Aorta (tissue), 5 donors: ENCODE measurements around the gene EPN3. TPM values are rescaled to one million over a fixed set of nuclear protein-coding genes. Genes with fewer than 3 reads are reported as not detected.

Experiments
- ATAC-seq: fragments of 200-7000 bp; cut with Tn5 transposase; one replicate; pipeline ENCODE4 v1.9.1; 2022; ENCODE audit warnings: moderate library complexity; ENCODE audit not compliant: low FRiP score
- DNase-seq, 2 donors: peaks; one replicate each; pipeline ENCODE4 v3.0.0-alpha.2; 2020
- H3K27ac ChIP-seq, 2 donors: one replicate each; pipeline ENCODE4 v1.5.1; 2013; ENCODE audit warnings: low read length in 2 of 2, mild to moderate bottlenecking in 2 of 2, moderate library complexity in 2 of 2, control low read depth in 1 of 2, inconsistent platforms in 1 of 2, low read depth in 1 of 2
- H3K27me3 ChIP-seq, 2 donors: one replicate each; pipeline ENCODE4 v1.6.1; 2013; ENCODE audit warnings: control low read depth in 1 of 2, low read length in 1 of 2, mild to moderate bottlenecking in 1 of 2, moderate library complexity in 1 of 2; ENCODE audit not compliant: insufficient read depth in 2 of 2, control insufficient read depth in 1 of 2
- H3K36me3 ChIP-seq, 2 donors: one replicate each; pipeline ENCODE4 v1.6.1; 2013; ENCODE audit warnings: control low read depth in 1 of 2, low read length in 1 of 2, mild to moderate bottlenecking in 1 of 2; ENCODE audit not compliant: insufficient read depth in 2 of 2, control insufficient read depth in 1 of 2
- H3K4me1 ChIP-seq, 2 donors: one replicate each; pipeline ENCODE4 v1.6.1; 2013; ENCODE audit warnings: low read length in 2 of 2, control low read depth in 1 of 2, mild to moderate bottlenecking in 1 of 2, moderate library complexity in 1 of 2; ENCODE audit not compliant: insufficient read depth in 2 of 2, control insufficient read depth in 1 of 2
- H3K4me3 ChIP-seq, 2 donors: one replicate each; pipeline ENCODE4 v1.5.1; 2013; ENCODE audit warnings: low read length in 2 of 2, control low read depth in 1 of 2, mild to moderate bottlenecking in 1 of 2
- H3K9me3 ChIP-seq: one replicate; pipeline ENCODE4 v1.6.1; 2013; ENCODE audit warnings: mild to moderate bottlenecking, low read length; ENCODE audit not compliant: control insufficient read depth
- WGBS, 2 donors: extraction: QIAGEN DNeasy Blood & Tissue Kit; methylation state at CpG; one replicate each; pipeline ENCODE4 v1.1.7; 2013; 5-methylcytosine and 5-hydroxymethylcytosine counted together
- intact Hi-C, 2 donors: fragments of 100-400 bp; cut with DNase I; formaldehyde crosslinking; loops; one replicate each; pipeline versions ENCODE4 v1.14.2 to v1.15.0; 2022
- polyA plus RNA-seq, 2 donors: library from polyadenylated mRNA; stranded (reverse); fragments of 200-250 nt; gene quantifications; one replicate each; pipeline ENCODE4 v1.2.3, GENCODE V29; 2013
- total RNA-seq, 2 donors: library from RNA; stranded (reverse); fragmentation: NEBNext Ultra II Directional; extraction: Animal tissue kit (Norgen Biotek cat#: 25700); gene quantifications; one replicate each; pipeline ENCODE4 v1.2.1, GENCODE V29; 2021
- donor health status: healthy with polysubstance abuse.
- donor health status: Bipolar disorder and iron deficiency.
- donor health status: DM: no; HTN: no; CAD: no.
- donor health status: DM: no; HTN: no; CAD: no.
- donor health status: DM: yes; HTN: yes; CAD: no.

Gene EPN3
- total and polyA plus RNA-seq, 4 donors, result 1.5 to 1.9 TPM; not detected in 2

- no peak overlapping the region for H3K4me3 ChIP-seq
- no peak overlapping the region for H3K27ac ChIP-seq
- 17 to 24% methylated on average over 10 of the region's 10 CpGs for WGBS, 2 donors
- DNase-seq, result no peak
- no peak for ATAC-seq
- no peaks in the 10 kb centered on the region for H3K27me3 ChIP-seq
- H3K9me3 ChIP-seq, result no peaks in the 10 kb centered on the region
- no peaks in the 10 kb centered on the region for H3K4me1 ChIP-seq
- intact Hi-C loops, result no loop called here
- no peaks in the 10 kb centered on the region for H3K36me3 ChIP-seq
Observed at GRCh38 chr17:50589095-50589705, 56.7 kb downstream of the EPN3 start.

- no peak for DNase-seq
- Histone ChIP-seq H3K27me3 (no peaks in the 10 kb centered on the region), H3K36me3 (no peaks in the 10 kb centered on the region), H3K27ac (no peak overlapping the region), H3K4me3 (no peak overlapping the region), H3K4me1 (no peaks in the 10 kb centered on the region), H3K9me3 (no peaks in the 10 kb centered on the region)
- ATAC-seq, result no peak
- intact Hi-C loops, result no loop called here
- 75 to 81% methylated on average over 24 of the region's 24 CpGs for WGBS, 2 donors
Observed at GRCh38 chr17:50590946-50591737, 58.6 kb downstream of the EPN3 start.

- ATAC-seq (no peak), DNase-seq (no peak)
- intact Hi-C loops, result no loop called here
- Histone ChIP-seq H3K27ac (no peak overlapping the region), H3K4me1 (no peaks in the 10 kb centered on the region), H3K27me3 (no peaks in the 10 kb centered on the region), H3K4me3 (no peak overlapping the region), H3K9me3 (no peaks in the 10 kb centered on the region), H3K36me3 (no peaks in the 10 kb centered on the region)
- WGBS, 2 donors, result 41 to 43% methylated on average over 10 of the region's 10 CpGs
Observed at GRCh38 chr17:50593321-50593720, 60.8 kb downstream of the EPN3 start.

Other genes starting within 250 kb of the EPN3 start
- gene XYLT2, start 186.6 kb upstream of the EPN3 start, total RNA-seq, result 10 to 100 TPM; 16.4 to 22.2 TPM
- gene XYLT2, start 186.6 kb upstream of the EPN3 start, polyA plus RNA-seq, result 10 to 100 TPM in 1 of 2 donors, 1 to 10 TPM in 1; 4.0 to 19.3 TPM
- gene MRPL27, start 159.6 kb upstream of the EPN3 start, total RNA-seq, result 10 to 100 TPM; 34.8 TPM
- gene MRPL27, start 159.6 kb upstream of the EPN3 start, polyA plus RNA-seq, result 100 to 1,000 TPM in 1 of 2 donors, 10 to 100 TPM in 1; 90.9 to 103 TPM
- gene EME1, start 159.5 kb upstream of the EPN3 start, total RNA-seq, result 1 to 10 TPM in 1 of 2 donors, not detected in 1; 2.0 TPM
- under 1 TPM in 1 of 2 donors, not detected in 1; 0.49 TPM for gene EME1, start 159.5 kb upstream of the EPN3 start, polyA plus RNA-seq
- gene LRRC59, start 135.2 kb upstream of the EPN3 start, total RNA-seq, result 10 to 100 TPM; 46.7 to 77.6 TPM
- gene LRRC59, start 135.2 kb upstream of the EPN3 start, polyA plus RNA-seq, result 10 to 100 TPM; 33.1 to 44.1 TPM
- 10 to 100 TPM; 17.8 to 35.8 TPM for gene ACSF2, start 106.5 kb upstream of the EPN3 start, total RNA-seq
- gene ACSF2, start 106.5 kb upstream of the EPN3 start, polyA plus RNA-seq, result 10 to 100 TPM; 29.2 to 35.1 TPM
- under 1 TPM in 1 of 2 donors, not detected in 1; 0.57 TPM for gene CHAD, start 63.9 kb upstream of the EPN3 start, total RNA-seq
- 1 to 10 TPM in 1 of 2 donors, under 1 TPM in 1; 0.20 to 2.3 TPM for gene CHAD, start 63.9 kb upstream of the EPN3 start, polyA plus RNA-seq
- 10 to 100 TPM; 32.1 to 42.3 TPM for gene RSAD1, start 53.9 kb upstream of the EPN3 start, total RNA-seq
- gene RSAD1, start 53.9 kb upstream of the EPN3 start, polyA plus RNA-seq, result 10 to 100 TPM; 12.1 to 39.2 TPM
- 1 to 10 TPM; 1.3 to 1.8 TPM for gene MYCBPAP, start 24.3 kb upstream of the EPN3 start, total RNA-seq
- gene MYCBPAP, start 24.3 kb upstream of the EPN3 start, polyA plus RNA-seq, result 1 to 10 TPM in 1 of 2 donors, under 1 TPM in 1; 0.77 to 1.0 TPM
- gene SPATA20, start 14.4 kb downstream of the EPN3 start, total RNA-seq, result 10 to 100 TPM; 27.8 to 41.9 TPM
- gene SPATA20, start 14.4 kb downstream of the EPN3 start, polyA plus RNA-seq, result 10 to 100 TPM; 16.7 to 64.0 TPM
- 1 to 10 TPM in 1 of 2 donors, under 1 TPM in 1; 0.29 to 2.8 TPM for gene CACNA1G, start 28.0 kb downstream of the EPN3 start, total RNA-seq
- not detected for gene CACNA1G, start 28.0 kb downstream of the EPN3 start, polyA plus RNA-seq
- gene ABCC3, start 102.1 kb downstream of the EPN3 start, total RNA-seq, result 10 to 100 TPM; 25.7 to 54.9 TPM
- 100 to 1,000 TPM in 1 of 2 donors, 1 to 10 TPM in 1; 9.9 to 145 TPM for gene ABCC3, start 102.1 kb downstream of the EPN3 start, polyA plus RNA-seq
- 10 to 100 TPM; 53.2 to 55.5 TPM for gene ANKRD40, start 175.2 kb downstream of the EPN3 start, total RNA-seq
- 10 to 100 TPM; 19.1 to 20.5 TPM for gene ANKRD40, start 175.2 kb downstream of the EPN3 start, polyA plus RNA-seq
- gene LUC7L3, start 186.9 kb downstream of the EPN3 start, total RNA-seq, result 100 to 1,000 TPM; 123 to 189 TPM
- 100 to 1,000 TPM; 147 to 852 TPM for gene LUC7L3, start 186.9 kb downstream of the EPN3 start, polyA plus RNA-seq
- not detected for gene ANKRD40CL, start 234.8 kb downstream of the EPN3 start, total RNA-seq
- gene ANKRD40CL, start 234.8 kb downstream of the EPN3 start, polyA plus RNA-seq, result 10 to 100 TPM in 1 of 2 donors, under 1 TPM in 1; 0.26 to 23.0 TPM